Astrocyte (in vitro differentiated cells and primary cell): ENCODE results near the gene ZMYM1. TPM values are rescaled to one million over a fixed set of nuclear protein-coding genes. Genes with fewer than 3 reads are reported as not detected.
"Not testable (repeated sequence)": the region's sequence is repeated elsewhere in the genome, so short reads cannot be mapped to it uniquely, and the experiment has no call there.

Source experiments
- DNase-seq: peaks from one replicate; pipeline ENCODE4 v3.0.0-alpha.2; 2010; ENCODE audit warnings: low read depth
- FAIRE-seq: peaks from 2 replicates; lab custom pipeline; 2011; peaks lifted over from hg19 to GRCh38; lab: Jason Lieb, UNC
- H2AFZ ChIP-seq: 2 replicates; pipeline ENCODE4 v1.6.0; 2012; ENCODE audit warnings: low read depth, low read length, inconsistent platforms
- H3K27ac ChIP-seq: 2 replicates; pipeline ENCODE4 v1.5.1; 2011; ENCODE audit warnings: low read depth, low read length, inconsistent platforms
- H3K27me3 ChIP-seq: 2 replicates; pipeline ENCODE4 v1.6.0; 2011; ENCODE audit warnings: low read length, inconsistent platforms; ENCODE audit not compliant: insufficient read depth
- H3K36me3 ChIP-seq: 2 replicates; pipeline ENCODE4 v1.5.1; 2011; ENCODE audit warnings: low read length, inconsistent platforms; ENCODE audit not compliant: insufficient read depth
- H3K4me1 ChIP-seq: 2 replicates; pipeline ENCODE4 v1.5.1; 2011; ENCODE audit warnings: low read length, inconsistent platforms; ENCODE audit not compliant: insufficient read depth
- H3K4me2 ChIP-seq: 2 replicates; pipeline ENCODE4 v1.6.0; 2012; ENCODE audit warnings: low read length, inconsistent platforms
- H3K4me3 ChIP-seq: 2 replicates; pipeline ENCODE4 v1.5.1; 2011; ENCODE audit warnings: low read depth, mild to moderate bottlenecking, low read length, inconsistent platforms; ENCODE audit not compliant: insufficient read depth
- H3K79me2 ChIP-seq: 2 replicates; pipeline ENCODE4 v1.6.0; 2012; ENCODE audit warnings: mild to moderate bottlenecking, low read length, inconsistent platforms; ENCODE audit not compliant: insufficient read depth
- H3K9ac ChIP-seq: 2 replicates; pipeline ENCODE4 v1.6.0; 2012; ENCODE audit warnings: mild to moderate bottlenecking, low read length, inconsistent platforms
- H3K9me3 ChIP-seq: 2 replicates; pipeline ENCODE4 v1.5.1; 2012; ENCODE audit warnings: low read depth, mild to moderate bottlenecking, low read length, inconsistent platforms; ENCODE audit not compliant: insufficient read depth
- H4K20me1 ChIP-seq: 2 replicates; pipeline ENCODE4 v1.6.0; 2012; ENCODE audit warnings: low read length, inconsistent platforms; ENCODE audit not compliant: insufficient read depth
- H3K27ac Mint-ChIP-seq: one replicate; pipeline ENCODE4 v1.8.0; 2021; ENCODE audit warnings: mild to moderate bottlenecking, mixed read lengths; ENCODE audit not compliant: unreplicated experiment
- H3K27me3 Mint-ChIP-seq: one replicate; pipeline ENCODE4 v1.8.0; 2021; ENCODE audit warnings: low read depth, mixed read lengths; ENCODE audit not compliant: unreplicated experiment
- H3K36me3 Mint-ChIP-seq: one replicate; pipeline ENCODE4 v1.8.0; 2021; ENCODE audit warnings: low read depth, mixed read lengths; ENCODE audit not compliant: unreplicated experiment
- H3K4me1 Mint-ChIP-seq: one replicate; pipeline ENCODE4 v1.8.0; 2021; ENCODE audit warnings: low read depth, mixed read lengths; ENCODE audit not compliant: unreplicated experiment
- H3K4me3 Mint-ChIP-seq: one replicate; pipeline ENCODE4 v1.8.0; 2021; ENCODE audit warnings: mild to moderate bottlenecking, moderate library complexity, mixed read lengths; ENCODE audit not compliant: unreplicated experiment
- H3K9me3 Mint-ChIP-seq: one replicate; pipeline ENCODE4 v1.8.0; 2021; ENCODE audit warnings: mild to moderate bottlenecking, mixed read lengths; ENCODE audit not compliant: unreplicated experiment
- EZH2 ChIP-seq: IDR thresholded peaks from 2 replicates; pipeline ENCODE4 v1.6.1; 2012; ENCODE audit warnings: mild to moderate bottlenecking, low read length, inconsistent platforms; ENCODE audit not compliant: insufficient read depth
- total RNA-seq: library from RNA; stranded (reverse); gene quantifications from 2 replicates; pipeline ENCODE4 v1.2.1, GENCODE V29; 2021
- TF ChIP-seq, protein P1 (sequence below): IDR thresholded peaks from 2 replicates; pipeline ENCODE4 v1.5.1; 2011; ENCODE audit warnings: low read depth, mild to moderate bottlenecking, inconsistent platforms, low read length, moderate library complexity; ENCODE audit not compliant: insufficient read depth

The ZMYM1 gene
- total RNA-seq, 1 donor from 2014 or later, result 15.1 TPM

DNA sequence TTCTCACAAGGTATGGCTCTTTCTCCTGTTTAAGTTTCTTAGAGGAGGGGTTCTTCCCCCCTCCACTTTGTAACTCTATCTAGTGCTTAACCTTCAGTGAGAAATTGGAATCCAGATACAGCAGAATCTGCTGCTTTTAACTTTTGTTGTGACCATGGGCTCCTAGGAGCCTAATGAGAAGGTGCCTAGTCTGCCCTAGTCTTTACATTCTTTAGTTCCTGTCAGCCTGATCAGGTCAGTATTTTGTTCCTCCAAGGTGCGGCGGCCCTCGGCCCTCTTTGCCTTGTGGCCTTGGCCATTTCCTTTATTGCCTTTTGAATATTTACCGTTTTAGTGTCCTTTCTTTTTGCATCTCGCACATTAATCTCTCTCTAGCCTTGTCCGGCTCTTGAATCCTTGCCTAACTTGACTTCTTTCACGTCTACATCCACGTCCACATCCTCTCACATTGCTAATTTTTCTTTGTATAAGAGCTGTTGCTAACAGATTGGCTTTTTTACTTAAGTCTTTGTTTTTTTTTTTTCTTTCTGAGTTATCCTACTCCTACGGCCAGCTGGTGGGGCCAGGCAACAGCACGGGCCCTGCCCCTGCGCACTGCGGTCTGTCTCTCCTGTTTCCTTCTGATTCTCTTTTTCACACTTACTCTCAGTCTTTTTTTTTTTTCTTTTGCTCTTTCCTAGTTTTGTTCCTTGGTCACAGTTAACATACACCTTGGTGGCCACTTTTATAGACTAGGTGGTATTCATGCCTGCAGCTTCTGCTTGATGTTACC is 64.7 kb downstream of the ZMYM1 start:
- no peak for TF ChIP-seq EZH2
- TF ChIP-seq, protein P1, sequence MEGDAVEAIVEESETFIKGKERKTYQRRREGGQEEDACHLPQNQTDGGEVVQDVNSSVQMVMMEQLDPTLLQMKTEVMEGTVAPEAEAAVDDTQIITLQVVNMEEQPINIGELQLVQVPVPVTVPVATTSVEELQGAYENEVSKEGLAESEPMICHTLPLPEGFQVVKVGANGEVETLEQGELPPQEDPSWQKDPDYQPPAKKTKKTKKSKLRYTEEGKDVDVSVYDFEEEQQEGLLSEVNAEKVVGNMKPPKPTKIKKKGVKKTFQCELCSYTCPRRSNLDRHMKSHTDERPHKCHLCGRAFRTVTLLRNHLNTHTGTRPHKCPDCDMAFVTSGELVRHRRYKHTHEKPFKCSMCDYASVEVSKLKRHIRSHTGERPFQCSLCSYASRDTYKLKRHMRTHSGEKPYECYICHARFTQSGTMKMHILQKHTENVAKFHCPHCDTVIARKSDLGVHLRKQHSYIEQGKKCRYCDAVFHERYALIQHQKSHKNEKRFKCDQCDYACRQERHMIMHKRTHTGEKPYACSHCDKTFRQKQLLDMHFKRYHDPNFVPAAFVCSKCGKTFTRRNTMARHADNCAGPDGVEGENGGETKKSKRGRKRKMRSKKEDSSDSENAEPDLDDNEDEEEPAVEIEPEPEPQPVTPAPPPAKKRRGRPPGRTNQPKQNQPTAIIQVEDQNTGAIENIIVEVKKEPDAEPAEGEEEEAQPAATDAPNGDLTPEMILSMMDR, result no peak
- FAIRE-seq, result no peak
- H3K79me2 ChIP-seq, result no peaks in the 10 kb centered on the region
- Mint-ChIP-seq H3K4me3 (no peak overlapping the region), H3K27ac (no peak overlapping the region), H3K4me1 (no peaks in the 10 kb centered on the region), H3K9me3 (no peaks in the 10 kb centered on the region), H3K36me3 (no peaks in the 10 kb centered on the region), H3K27me3 (peaks cover 15% of the 10 kb centered on the region)
- no peak for DNase-seq
- no peaks in the 10 kb centered on the region for H3K9me3 ChIP-seq
- H3K27me3 ChIP-seq, result no peaks in the 10 kb centered on the region
- H3K9ac ChIP-seq, result no peak overlapping the region
- no peak overlapping the region for H3K4me2 ChIP-seq
- H4K20me1 ChIP-seq, result no peaks in the 10 kb centered on the region
- no peak overlapping the region for H3K27ac ChIP-seq
- no peaks in the 10 kb centered on the region for H3K36me3 ChIP-seq
- no peak overlapping the region for H2AFZ ChIP-seq
- H3K4me3 ChIP-seq, result no peak overlapping the region
- no peaks in the 10 kb centered on the region for H3K4me1 ChIP-seq

DNA sequence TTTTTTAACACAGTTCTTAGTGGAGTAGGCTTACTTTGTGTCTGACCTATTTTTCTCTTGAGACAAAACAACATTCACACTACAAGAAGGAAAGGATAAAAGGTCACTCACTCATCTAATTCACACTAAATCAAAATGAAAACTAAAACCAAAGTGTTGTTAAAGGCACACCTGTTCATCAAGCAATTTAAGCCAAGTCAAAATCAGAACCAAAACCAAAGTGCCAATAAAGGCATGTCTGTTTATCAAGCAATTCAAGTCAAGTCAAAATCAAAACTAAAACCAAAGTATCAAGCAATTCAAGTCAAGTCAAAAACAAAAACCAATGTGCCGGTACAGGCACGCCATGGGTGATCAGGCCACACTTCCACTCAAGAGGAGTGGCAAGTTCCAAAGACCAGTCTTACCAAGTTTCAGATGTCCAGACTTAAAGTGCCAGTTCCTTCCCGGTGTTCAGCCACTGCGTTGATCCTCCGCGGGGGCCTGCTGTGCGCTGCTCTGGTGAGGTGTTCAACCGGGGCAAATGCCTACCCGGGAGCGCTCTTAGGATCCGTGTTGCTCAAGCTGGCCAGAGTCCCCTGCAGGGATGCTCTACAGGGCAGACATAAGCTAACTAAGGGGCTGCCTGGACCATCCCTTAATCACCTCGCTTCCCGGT is 66.8 kb downstream of the ZMYM1 start:
- not testable (repeated sequence) for FAIRE-seq, H3K36me3 ChIP-seq, H3K27ac Mint-ChIP-seq, H3K79me2 ChIP-seq, H3K9ac ChIP-seq, H3K4me1 ChIP-seq, H3K4me3 ChIP-seq, H3K27me3 ChIP-seq, H3K27ac ChIP-seq, DNase-seq, H4K20me1 ChIP-seq, H3K9me3 ChIP-seq, H3K4me1 Mint-ChIP-seq, H3K36me3 Mint-ChIP-seq, H3K9me3 Mint-ChIP-seq, H3K4me3 Mint-ChIP-seq
- Histone ChIP-seq H2AFZ (peak overlapping the region; percentile 66), H3K4me2 (peak overlapping the region; percentile 18)
- H3K27me3 Mint-ChIP-seq, result peaks cover 15% of the 10 kb centered on the region

DNA sequence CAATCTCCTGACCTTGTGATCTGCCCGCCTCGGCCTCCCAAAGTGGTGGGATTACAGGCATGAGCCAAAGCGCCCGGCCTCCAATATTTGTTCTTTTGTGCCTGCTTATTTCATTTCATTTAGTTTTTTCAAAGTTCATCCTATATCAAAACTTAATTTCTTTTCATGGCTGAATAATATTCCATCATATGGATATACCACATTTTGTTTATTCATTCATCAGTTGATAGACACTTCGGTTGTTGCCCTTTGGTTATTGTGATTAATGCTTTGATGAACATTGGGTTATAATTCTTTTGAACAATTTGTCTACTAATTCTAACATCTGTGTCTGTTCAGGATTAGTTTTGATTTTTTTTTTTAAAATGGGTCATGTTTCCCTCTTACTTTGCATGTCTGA is 72.0 kb downstream of the ZMYM1 start:
- DNase-seq (no peak), FAIRE-seq (no peak)
- H3K4me1 Mint-ChIP-seq, result no peaks in the 10 kb centered on the region

More for the DNA sequence above, 72.0 kb downstream of the ZMYM1 start:
- Histone ChIP-seq H2AFZ (no peak overlapping the region), H3K4me2 (no peak overlapping the region), H3K27ac (no peak overlapping the region), H3K9me3 (no peaks in the 10 kb centered on the region), H3K9ac (no peak overlapping the region), H3K79me2 (no peaks in the 10 kb centered on the region), H3K4me3 (no peak overlapping the region), H4K20me1 (no peaks in the 10 kb centered on the region), H3K4me1 (no peaks in the 10 kb centered on the region), H3K27me3 (no peaks in the 10 kb centered on the region), H3K36me3 (no peaks in the 10 kb centered on the region)
- Mint-ChIP-seq H3K27me3 (no peaks in the 10 kb centered on the region), H3K9me3 (no peaks in the 10 kb centered on the region), H3K27ac (no peak overlapping the region), H3K4me3 (no peak overlapping the region), H3K36me3 (no peaks in the 10 kb centered on the region)
- TF ChIP-seq, protein P1, result no peak
- TF ChIP-seq EZH2, result no peak
